Measurements from ENCODE around the gene SPAG5.

DNA sequence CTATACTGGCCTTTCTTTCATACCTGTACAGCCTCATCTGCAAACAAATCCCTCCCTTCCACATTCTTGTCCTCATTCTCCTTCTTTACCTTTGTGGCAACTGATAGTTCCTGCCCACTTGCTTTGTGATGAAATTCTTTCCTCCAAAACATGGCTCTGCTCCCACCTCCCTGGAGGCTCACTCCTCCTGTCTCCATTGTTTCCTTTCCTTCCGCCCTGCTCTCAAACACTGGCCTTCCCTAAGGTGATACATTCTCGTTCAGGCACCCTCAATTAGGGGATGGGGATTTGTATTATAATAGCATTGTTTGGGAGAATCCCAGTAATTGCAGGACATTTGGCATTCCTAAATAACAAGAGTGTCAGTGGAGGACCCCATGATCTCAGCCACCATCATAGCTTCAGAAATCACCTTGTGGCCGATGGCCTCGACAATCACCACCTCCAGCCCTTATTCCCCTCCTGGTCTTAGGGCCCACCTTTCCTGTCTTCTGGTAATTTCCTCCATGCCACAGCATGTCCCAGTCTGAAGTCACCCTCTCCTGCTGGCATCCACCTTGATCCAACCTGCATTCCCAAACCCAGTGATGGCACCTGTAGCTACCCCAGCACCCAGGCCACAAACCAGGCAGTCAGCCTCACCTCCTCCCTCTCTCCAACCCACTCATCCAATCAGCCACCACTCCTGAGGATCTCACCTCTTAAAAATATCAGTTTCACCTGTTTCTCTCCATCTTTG is 54.3 kb downstream of the SPAG5 start:
- TF ChIP-seq, protein P1, sequence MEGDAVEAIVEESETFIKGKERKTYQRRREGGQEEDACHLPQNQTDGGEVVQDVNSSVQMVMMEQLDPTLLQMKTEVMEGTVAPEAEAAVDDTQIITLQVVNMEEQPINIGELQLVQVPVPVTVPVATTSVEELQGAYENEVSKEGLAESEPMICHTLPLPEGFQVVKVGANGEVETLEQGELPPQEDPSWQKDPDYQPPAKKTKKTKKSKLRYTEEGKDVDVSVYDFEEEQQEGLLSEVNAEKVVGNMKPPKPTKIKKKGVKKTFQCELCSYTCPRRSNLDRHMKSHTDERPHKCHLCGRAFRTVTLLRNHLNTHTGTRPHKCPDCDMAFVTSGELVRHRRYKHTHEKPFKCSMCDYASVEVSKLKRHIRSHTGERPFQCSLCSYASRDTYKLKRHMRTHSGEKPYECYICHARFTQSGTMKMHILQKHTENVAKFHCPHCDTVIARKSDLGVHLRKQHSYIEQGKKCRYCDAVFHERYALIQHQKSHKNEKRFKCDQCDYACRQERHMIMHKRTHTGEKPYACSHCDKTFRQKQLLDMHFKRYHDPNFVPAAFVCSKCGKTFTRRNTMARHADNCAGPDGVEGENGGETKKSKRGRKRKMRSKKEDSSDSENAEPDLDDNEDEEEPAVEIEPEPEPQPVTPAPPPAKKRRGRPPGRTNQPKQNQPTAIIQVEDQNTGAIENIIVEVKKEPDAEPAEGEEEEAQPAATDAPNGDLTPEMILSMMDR (IDR thresholded peaks at IDR 0.05) = no peak
- TF ChIP-seq ZFX (IDR thresholded peaks at IDR 0.05; ENCODE audit: borderline replicate concordance) = no peak
